Stomach (tissue), 4 donors: Measurements from ENCODE around the gene GAR1.

ENCODE experiments used
- CTCF ChIP-seq, 7 experiments: fragments of 450-650 bp in 4 of 7; fragments of 200-600 bp in 3 of 7; sonication (generic) in 3 of 7; IDR thresholded peaks; one replicate each; pipeline ENCODE4 v1.5.1; 2016 to 2019; ENCODE audit warnings: antibody characterized with exemption in 7 of 7, control low read depth in 2 of 7, mild to moderate bottlenecking in 1 of 7
- EP300 ChIP-seq: sonication (generic); formaldehyde crosslinking; IDR thresholded peaks from one replicate; pipeline ENCODE4 v1.6.1; 2017; ENCODE audit warnings: antibody characterized with exemption
- POLR2A ChIP-seq, 4 donors: fragments of 450-650 bp; IDR thresholded peaks; one replicate each; pipeline ENCODE4 v1.6.1; 2016; ENCODE audit warnings: antibody characterized with exemption in 4 of 4, control low read depth in 2 of 4, mild to moderate bottlenecking in 1 of 4, moderate library complexity in 1 of 4
- POLR2AphosphoS5 ChIP-seq, 3 donors: sonication (generic); formaldehyde crosslinking; IDR thresholded peaks; one replicate each; pipeline ENCODE4 v1.6.1; 2016; ENCODE audit warnings: antibody characterized with exemption in 3 of 3

DNA sequence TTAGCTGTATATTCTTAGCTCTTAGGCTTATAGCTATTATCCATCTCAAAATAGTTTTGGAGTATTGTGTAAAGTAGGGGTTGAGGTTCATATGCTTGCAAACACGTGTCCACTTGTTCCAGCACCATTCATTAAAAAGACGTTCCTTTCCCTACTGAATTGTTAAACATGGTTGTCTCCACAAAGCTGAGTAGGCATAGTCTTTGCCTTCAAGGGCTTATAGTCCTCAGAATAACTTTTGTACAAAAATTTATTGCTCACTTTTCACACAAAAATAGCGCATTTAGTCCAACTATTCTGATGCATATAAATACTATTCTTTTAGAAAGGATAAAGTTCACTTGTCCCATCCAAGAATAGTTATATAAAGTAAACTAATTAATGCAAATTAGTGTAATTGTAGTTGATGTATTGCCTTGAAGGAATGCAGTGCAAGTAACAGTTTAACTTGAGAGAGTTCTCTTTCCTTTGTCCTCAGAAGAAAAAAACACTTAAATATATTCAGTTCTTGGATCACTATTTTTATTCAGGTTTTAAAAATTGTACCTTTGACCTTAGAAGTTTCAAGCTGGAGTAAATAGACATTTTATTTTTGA is 46.5 kb downstream of the GAR1 start:
- no peak for TF ChIP-seq CTCF (IDR thresholded peaks at IDR 0.05)
- TF ChIP-seq POLR2AphosphoS5 (IDR thresholded peaks at IDR 0.05) = no peak
- TF ChIP-seq EP300 = no peak
- TF ChIP-seq POLR2A (IDR thresholded peaks at IDR 0.05) = no peak
